GM10266 (cell line): ENCODE data around the gene WDFY2.

Experiments used
- DNase-seq: peaks from one replicate; pipeline ENCODE4 v3.0.0; 2012; ENCODE audit errors: extremely low spot score
- TF ChIP-seq, protein P1 (sequence below): IDR thresholded peaks from 2 replicates; pipeline ENCODE4 v1.5.1; 2012; ENCODE audit warnings: mild to moderate bottlenecking, low read depth; ENCODE audit not compliant: control insufficient read depth, insufficient read depth; ENCODE audit errors: missing control alignments

The WDFY2 gene

DNA sequence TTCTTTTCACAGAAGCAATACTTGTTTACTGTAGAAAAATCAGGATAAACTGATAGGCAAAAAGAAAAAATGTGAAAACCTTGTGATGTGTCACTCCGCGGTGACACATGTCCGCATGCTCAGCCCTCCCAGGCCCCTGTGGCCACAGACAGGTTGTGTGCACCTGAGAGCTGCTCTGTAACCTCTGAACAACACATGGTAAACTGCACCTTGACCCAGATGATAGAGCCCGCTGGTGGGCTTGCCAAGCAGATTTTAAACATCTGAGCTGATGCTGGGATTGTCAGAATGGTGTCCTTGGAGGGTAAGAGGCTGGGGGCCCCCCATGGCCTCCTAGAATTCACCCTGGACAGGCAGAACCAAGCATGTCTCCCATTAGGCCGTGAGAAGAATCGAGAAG is 185.9 kb downstream of the WDFY2 start:
- TF ChIP-seq, protein P1, sequence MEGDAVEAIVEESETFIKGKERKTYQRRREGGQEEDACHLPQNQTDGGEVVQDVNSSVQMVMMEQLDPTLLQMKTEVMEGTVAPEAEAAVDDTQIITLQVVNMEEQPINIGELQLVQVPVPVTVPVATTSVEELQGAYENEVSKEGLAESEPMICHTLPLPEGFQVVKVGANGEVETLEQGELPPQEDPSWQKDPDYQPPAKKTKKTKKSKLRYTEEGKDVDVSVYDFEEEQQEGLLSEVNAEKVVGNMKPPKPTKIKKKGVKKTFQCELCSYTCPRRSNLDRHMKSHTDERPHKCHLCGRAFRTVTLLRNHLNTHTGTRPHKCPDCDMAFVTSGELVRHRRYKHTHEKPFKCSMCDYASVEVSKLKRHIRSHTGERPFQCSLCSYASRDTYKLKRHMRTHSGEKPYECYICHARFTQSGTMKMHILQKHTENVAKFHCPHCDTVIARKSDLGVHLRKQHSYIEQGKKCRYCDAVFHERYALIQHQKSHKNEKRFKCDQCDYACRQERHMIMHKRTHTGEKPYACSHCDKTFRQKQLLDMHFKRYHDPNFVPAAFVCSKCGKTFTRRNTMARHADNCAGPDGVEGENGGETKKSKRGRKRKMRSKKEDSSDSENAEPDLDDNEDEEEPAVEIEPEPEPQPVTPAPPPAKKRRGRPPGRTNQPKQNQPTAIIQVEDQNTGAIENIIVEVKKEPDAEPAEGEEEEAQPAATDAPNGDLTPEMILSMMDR = no peak
- DNase-seq = no peak

DNA sequence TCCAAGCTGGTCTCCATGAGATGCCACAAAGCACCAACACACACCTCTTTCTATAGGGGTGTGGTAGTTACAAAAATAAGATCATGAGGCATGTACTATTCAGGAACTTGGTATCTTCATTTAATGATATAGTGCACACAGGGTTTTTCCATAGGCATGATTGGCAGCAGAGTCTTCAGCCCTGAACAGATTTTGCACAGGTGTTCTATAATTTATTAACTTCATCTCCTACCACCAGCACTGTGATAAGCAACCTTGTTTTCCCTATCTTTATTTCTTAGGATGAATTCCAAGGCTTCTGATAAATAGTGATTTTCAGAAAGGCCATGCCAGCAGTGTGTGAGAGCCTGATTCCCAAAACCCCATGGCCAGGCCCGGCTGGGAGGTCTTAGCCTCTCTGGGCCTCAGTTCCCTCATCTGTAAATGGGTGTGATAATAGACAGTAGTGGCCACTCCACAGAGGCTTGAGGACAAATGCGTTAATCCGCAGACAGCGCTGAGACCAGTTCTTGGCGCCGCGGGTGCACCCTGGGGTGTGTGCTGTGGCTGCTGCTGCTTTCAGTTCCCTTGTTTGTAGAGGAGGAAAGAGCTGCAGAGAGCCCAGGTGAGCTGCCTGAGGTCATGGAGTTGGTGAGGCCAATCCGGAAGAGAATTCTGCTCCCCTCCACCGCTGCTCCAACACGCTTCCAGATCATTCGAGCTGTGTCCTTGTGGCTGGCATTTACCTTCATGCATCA is 186.6 kb downstream of the WDFY2 start:
- no peak for DNase-seq
- TF ChIP-seq, protein P1 = no peak

DNA sequence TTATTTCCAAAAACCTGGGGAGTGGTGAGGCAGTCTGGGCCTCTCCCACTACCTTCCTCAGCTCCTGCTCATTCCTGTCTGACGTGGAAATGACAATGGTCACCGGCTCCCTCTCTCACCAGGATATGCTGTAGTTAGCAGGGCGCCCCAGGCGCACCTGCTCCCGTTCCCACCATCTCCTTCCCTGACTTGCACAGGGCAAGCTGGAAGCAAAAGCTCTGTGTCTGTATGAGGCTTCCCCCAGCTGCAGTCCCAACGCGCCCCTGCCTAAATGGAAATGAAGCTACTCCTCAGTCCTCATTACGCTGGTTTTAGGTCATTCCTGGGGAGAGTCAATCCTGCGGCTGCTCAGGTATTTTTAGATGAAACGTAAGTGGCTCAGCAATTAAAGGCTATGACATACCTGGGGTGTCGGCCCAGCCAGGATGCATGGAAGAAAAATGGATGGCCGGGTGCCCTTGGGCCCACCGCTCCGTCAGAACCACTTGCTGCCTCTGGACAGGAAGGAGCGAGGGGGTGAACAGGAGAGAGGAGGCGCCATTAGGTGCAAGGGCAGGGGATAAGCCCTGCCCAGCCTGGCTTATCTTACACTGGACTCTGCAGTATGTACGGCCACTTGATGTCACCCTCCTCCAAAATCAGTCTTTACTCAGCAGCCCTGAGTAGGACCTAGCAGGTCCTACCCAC is 187.3 kb downstream of the WDFY2 start:
- no peak for DNase-seq
- TF ChIP-seq, protein P1 = no peak

DNA sequence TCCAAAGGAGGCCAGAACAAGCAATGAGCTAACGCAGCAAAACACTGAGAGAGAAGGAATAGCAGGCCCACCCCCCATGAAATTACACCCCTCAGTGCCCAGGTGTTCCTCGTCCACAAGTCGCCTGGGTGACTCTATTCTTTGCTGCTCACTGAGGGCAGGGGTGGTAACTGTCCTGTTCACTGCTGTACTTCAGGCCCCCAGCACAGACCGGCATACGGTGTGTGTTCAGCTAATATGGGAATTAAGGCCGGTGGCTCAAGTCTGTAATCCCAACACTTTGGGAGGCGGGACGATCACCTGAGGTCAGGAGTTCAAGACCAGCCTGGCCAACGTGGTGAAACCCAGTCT is 187.8 kb downstream of the WDFY2 start:
- TF ChIP-seq, protein P1 = no peak
- DNase-seq = no peak

DNA sequence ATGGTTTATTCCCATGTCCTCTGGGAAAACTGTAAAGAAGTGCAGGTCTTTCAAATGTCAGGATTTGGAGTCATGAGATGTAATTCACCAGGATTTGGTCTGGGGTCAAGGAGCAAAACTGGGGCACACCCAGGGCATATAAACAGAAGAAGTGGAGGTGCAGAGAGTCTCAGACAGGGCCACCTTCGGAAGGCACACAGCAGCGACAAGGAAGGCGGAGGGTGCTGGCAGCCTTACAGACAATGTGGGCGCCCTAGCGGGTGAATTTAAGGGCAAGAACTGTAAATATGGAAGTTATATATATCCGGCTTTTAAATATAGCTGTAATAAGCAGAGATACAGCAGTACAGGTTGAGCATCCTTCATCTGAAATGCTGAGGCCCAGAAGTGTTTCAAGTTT is 188.5 kb downstream of the WDFY2 start:
- TF ChIP-seq, protein P1 = no peak
- DNase-seq = no peak

DNA sequence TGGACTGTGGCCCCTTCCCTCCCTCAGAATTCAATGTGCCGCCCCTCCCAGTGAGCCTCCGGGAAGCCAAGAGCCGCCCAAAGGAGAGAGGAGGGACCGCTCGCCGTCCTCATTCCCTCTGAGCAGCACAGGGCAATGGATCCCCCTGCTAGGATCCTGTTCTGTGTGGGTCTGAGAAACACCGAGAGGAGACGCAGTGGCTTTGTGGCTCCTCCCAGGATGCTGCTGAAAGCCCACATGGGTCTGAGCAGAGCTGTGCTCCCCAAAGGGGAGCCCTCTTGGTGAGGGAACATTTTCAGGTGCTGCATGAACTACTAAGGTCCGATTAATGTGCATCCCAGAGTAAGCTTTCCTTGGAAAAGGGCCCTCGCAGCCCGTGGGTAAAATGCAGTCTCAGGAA is 189.3 kb downstream of the WDFY2 start:
- TF ChIP-seq, protein P1 = no peak
- DNase-seq = no peak

DNA sequence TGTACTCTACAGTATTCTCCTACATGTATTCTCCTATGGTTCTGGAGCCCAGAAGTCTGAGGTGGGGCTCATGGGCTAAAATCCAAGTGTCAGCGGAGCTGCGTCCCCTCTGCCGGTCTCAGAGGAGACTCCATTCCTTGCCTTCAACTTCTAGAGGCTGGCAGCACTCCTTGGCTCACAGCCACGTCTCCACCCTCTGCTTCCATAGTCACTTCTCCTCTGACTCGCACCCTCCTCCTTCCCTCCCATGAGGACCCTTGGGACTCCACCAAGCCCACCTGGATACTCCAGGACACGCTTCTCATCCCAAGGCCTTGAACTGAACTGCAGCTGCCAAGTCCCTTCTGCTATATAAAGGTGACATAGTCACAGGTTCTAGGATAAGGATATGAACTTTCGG is 191.9 kb downstream of the WDFY2 start:
- no peak for DNase-seq
- TF ChIP-seq, protein P1 = no peak
